NCI-H2107 treated with DMSO at 0.1 percent for 48 hours (cell line): ENCODE measurements around the gene JAKMIP1.

Experiments used
- DNase-seq: peaks from one replicate; lab custom pipeline; 2025; ENCODE audit not compliant: unreplicated experiment; lab: John Stamatoyannopoulos, UW

The JAKMIP1 gene

DNA sequence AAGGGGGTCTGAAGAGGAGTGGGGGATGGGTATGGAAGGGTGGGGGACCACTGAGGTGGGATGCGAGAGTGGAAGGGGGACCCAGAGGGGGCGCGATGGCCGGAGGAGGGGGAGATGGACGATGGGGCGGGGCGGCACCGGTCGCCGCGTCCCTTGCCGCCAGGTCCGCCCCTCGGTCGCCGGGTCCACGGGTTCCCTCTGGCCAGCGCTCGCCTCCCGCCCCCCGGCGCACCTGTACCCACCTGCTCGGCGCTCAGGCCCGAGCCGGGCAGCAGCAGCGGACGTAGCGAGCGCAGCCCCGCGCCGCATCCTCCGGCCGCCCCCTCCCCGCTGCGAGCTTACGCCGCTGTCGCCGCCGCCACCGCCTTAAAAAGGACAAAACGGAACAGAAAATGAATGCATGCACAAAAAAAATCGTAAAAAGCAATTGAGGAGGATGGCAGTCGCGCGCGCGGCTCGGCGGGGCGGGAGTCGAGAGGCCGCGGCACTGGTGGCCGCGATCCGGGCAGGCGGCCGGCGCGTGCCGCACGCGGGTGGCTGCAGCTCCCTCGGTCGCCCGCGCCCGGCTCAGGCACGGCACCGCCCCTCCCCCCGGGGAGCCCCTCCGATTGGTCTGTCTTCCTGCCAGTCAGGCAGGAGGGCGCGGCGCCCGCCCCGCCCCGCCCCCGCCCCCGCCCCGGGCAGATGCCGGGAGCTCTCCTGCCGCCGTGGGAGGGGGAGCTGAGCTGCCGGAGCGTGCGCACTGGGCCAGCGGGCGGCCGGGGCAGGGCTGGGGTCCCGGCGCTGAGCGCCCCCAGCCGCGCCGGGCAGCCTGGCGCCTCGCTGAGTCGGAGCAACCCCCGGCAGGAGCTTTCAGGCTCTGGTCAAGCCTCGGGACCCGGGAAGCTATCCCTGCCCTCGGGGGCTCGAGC is at the start of gene JAKMIP1:
JAKMIP1 (minus strand) TSS at position 539 of the 911 bp plus-strand sequence. CDS start 87,699 bp downstream, outside the sequence.
- DNase-seq: peak; percentile 7

DNA sequence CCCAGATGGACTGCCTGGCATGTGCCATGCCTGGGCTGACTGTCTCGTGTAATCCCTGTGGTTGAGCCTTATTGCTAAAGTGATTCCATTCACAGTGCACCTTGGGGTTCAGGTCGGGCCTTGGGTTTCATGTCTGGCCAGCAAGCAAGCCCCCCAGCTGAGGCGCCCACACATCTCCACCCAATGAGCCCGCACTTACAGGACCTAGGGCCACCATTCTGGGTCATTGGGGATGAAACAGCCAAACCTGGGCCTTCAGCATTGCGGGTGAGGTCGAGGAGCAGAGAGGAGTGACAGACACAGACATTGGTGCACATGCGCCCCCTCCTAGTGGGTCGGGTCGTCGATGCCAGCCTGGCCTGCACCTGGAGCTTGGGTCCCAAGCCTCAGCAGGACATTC is 48.0 kb upstream of the JAKMIP1 start:
- no peak for DNase-seq

DNA sequence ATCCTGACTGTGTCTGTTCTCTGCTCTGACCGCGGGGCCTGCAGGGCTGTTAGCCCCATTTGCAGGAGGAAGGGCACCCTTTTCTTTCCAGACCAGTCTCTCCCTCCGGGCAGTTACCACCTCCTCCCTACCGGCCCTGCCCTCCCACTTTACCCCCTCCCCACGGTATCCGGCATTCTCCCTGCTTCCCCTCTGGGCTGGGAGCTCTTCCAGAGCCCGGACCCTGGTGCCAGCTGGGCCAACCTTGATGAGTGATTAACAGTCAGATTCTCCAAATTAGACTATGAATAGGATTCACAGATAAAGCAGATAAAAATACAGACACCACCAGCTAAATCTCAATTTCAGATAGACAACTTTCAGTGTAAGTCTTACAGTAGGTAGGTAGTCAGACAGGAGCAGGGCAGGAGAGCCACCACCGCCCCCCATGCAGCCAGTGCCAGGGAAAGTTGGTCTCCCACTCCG is 45.9 kb upstream of the JAKMIP1 start:
- DNase-seq: no peak

DNA sequence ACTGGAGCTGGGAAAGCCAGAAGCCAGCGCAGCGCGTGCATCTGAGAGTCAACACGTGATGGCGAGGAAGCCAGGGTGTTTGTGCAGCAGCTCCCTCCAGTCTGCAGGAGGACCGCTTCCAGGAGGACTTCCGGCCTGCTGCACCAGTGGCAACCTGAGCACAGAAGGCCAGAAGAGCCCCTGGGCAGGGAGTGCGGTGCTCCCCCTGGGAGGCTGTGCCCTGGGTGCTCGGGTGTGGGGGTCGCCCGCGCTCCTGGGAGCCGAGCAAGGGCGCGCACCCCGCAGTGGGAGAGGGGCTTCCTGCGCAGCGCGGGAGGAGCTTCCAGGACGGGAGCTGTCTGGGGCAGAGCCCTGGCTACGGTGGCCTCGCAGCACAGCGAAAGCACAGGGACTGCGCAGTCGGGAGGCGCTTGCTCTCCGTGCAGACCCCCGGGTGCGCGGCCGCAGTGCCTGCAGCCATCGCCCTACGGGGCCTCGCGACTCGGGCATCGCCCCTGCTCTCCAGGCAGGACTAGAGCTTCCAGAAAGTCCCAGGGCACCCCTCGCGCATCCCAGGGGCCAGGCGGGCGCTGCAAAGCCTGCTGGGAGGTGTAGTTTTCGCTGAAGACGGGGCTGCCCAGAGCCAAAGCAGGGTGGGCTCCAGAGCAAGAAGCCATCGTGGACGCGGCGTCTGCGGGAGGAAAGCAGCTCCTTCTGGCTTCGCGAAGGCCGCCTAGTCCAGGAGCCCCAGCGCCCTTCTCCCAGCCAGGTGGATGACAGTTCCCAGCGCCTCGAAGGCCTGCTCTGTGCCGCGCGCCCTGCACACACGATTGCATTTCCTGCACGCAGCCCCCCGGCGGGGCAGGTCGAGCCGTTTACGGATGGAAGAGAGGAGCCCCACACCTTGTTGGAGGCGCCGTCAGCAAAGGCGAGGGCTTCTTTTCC is 45.2 kb upstream of the JAKMIP1 start:
- no peak for DNase-seq

DNA sequence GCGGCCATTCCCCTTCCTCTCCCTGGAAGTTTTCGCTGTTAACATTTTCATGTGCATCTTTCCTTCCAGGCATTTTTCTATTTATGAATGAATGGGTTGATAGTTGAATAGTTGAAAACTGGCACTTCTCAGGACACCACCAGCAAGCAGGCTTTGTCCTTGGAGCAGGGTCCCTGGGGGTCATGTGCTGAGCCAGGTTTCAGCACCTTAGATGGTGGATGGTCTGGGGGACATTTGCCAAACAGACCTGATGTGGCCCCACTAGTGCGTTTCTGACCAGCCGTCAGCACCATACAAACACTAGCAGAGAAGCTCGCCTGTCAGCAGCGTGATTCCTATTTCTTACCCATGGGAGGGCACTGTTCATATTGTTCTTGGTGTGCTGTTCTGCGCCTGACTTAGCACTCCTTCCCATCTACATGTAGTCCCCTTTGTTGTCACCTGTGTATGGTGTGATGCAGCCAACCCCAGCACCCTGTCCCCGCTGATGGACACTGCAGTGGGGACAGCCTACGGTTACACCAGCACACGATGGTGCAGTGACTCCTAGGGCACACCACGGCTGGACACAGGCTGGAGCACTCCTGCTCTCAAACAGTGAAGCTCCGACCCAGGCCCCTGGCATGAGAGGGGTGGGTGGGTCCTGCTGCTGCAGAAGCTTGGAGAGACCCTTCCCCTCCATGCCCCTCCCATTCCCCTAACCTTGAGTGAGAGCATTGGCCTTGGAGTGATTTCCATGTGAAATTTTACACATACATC is 42.1 kb upstream of the JAKMIP1 start:
- no peak for DNase-seq

DNA sequence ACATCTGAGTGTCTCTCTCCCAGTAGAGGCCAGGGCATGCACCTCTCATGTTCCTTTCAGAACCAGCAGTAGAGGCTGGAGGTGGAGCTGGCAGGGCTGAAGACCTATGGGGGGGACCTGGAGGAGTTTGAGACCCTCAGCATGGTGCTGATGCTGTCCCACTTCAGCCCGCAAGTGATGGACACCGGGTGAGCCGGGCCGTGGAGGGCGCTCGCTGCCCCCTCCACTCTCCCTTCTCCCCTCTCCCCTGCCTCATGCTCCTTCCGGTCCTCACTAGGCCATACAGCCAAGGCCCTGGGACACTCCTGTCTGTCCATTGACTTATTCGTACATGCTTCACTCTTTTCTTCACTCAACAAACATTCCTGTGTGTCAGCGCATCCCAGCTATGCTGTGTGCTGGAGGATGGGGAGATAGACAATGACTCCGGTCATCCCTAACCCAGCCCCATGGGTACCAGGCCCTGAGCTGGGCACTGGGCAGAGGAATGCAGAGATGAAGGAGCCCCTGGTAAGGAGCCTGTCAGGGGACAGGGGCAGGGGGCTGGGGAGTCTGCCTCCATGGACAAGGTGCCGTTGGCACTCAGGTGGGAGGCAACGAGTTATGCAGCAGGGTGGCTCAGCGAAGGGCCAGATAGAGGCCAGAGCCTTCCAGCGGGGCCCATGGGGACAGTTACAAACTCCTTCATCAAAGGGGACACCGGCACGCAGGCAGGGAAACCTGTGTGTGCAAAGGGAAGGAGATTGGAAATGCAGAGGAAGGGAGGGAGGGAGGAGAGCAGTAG is 40.9 kb upstream of the JAKMIP1 start:
- DNase-seq: no peak

DNA sequence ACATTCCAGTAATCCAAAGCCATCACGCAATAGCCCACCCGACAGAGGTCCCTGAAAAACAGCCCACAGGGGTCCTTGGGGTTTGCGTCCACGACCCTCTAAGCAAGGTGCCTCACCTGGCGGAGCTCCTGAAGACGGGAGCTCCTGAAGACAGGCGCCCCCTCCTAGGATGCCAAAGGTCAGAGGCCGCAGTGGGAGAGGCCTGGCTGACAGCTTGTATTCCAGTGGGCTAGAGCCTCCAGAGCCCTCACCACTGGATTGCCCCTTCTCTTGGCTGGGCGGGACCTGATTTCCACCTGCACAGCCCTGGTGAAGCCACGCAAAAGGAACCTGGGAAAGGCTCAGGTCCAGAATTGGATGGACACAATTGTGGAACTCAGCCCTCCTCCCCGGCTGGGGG is 39.6 kb upstream of the JAKMIP1 start:
- no peak for DNase-seq

DNA sequence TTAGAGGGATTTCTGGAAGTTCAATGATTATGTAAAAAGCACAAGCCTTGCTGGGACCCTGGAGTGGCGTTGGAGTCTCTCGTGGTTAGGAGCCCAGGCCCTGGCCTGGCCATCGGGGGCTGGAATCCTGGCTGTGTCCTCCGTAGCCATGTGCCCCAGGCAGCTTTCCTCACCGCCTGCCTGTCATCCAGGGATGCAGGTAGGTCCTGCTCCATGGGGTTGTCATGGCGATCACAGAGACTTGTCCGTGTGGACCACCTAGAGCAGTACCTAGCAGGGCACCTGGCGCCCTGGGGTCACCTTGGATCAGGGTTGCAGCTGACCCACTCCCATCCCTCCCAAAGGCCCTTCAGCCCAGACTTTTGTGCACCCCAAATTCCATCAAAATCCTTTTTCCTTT is 39.1 kb upstream of the JAKMIP1 start:
- DNase-seq: no peak

DNA sequence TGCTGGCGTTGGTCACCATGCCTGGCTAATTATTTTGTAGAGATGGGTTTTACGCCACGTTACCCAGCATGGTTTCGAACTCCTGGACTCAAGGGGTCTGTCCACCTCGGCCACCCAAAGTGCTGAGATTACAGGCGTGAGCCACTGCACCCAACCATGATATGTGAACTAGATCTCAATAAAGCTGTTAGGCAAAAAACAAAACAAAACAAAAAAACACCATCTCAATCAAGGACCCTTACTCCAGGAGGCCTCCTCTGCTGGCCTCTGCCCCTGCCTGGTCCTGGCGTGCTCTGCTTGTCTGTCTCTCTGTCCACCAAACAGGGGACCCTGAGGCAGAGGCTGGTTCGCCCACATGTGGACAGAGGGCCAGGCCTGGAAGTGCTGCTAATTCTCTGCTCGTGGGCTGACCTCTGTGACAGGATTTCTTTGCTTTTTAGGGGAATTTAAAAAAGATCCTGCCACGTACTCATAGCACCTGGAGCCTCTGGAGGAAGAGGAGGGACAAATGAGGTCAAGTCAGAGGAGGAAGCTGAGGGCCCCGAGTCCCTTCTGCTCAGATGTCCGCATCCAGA is 36.6 kb upstream of the JAKMIP1 start:
- DNase-seq: no peak

DNA sequence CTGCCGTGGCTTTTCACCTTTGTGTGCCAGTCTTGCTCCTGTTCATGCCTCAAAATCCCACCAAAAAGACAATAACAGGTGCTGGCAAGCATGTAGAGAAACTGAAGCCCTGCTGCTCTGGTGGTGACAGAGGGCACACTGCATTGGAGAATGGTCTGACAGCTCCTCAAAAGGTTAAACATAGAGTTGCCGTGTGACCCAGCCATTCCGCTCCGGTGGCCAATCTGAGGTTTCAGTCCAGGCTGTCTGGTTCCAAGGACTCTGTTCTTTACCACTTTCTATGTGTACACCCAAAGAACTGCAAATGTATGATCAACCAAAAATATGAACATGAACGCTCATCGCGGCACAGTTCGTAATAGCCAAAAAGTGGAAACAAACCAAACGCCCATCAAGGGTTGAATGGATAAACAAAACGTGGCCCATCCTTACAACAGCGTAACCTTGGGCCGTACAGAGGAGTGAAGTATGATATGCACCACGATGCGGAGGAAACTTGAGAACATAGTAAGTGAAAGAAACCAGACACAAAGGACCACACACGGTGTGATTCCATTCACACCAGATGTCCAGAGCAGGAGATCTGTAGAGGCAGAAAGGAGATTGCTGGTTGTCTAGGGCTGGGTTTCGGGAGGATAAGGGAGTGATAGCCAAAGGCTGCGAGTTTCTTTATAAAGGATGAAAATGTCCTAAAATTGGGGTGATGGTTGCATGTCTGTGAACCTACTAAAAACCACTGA is 35.7 kb upstream of the JAKMIP1 start:
- DNase-seq: no peak

DNA sequence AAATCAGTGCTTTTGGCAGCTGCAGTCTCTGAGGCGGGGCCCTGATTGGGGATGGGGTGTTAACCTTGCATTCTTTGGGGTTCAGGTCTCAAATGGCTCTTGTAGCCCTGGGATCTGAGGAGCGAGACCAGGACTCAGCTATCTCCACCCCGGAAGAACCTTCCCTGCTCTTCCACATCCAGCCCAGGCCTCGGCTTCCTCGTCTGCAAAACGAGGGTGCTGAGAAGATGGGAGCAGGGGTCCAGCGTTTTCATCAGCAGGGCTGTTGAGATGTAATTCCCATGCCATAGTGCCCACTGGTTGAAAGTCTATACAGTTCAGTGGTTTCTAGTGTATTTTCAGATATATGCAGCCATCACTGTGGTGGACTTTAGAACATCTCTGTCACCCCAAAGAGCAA is 34.7 kb upstream of the JAKMIP1 start:
- DNase-seq: no peak

DNA sequence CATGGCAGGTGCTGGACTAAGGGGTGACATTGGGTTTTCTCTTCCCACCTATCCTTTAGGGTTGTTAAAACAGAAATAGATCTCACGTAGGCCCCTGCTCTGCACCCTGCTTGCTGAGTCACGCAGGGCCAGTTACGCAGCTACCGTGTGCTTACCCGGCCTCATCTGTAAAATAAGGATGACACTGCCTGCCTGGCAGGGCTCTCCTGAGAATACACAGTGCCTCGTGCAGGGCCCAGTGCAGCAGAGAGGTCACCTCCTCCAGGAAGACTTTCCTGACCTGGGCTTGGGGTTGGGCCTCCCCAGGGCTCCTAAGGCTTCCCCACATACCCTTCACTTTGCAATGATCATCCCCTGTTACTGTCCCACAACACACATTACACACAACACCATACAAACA is 33.6 kb upstream of the JAKMIP1 start:
- no peak for DNase-seq

DNA sequence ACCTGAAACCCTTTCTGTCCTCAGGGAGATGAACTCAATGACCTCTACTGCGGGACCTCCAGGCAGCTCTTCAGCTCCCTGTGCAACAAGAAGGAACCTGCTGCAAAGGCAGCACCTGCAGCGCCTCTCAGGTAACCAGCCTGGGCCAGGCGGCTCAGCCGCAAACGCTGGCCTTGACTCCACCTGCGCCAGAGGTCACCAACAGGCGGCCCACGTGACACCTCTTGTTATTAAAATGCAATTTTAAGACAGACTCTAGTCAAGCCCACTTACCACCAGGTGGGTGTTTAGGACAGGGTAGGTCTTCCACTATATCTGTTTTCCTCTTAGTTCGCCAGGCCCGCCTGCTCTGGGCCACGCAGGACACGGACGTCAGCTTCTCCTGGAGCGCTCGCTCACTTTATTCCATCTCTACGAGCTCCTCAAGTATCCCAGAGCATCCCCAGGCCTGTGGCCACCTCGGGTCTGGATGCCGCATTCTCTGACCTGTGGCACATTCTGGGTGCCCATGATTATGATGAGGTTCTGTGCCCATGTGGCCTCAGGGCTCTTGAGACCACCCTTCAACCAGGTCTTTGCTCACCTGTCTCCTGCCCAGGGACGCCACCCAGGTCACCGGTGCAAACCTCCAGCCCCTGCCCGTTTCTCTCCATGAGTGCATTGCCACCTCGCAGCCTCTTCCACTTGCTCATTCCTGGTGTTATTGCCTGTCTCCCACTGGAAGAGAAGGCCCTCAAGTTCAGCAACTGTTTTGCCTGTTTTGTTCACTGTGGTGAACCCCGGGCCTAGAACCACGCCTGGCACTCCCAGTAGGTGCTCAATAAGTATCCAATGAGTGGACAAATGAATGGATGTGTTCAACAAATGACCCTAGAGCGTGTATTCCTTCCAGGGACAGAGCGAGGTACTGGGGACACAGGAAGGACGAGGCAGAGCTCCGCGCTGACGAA is 32.8 kb upstream of the JAKMIP1 start:
- no peak for DNase-seq

DNA sequence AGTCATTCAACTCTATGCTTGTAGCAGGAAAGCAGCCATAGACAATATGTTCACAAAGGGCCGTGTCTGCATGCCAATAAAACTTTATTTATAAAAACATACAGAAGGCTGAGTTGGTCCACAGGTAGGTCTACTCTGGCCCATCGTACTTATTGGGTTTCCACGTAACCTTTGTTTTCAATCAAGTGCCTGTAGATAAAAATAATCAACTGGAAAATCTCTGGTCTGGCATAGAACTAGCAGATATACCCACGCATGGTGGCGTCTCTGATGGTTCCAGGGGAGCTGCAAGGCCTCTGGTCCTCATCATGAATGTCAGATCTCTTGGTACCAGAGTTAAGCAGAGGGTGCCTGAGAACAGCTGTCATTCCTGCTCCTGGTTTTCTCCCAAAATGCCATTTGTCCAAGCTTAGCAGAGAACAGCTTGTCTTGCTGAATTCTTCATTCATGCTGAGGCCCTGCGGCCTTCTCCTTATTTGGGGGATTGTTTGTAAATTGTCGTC is 31.4 kb upstream of the JAKMIP1 start:
- no peak for DNase-seq

DNA sequence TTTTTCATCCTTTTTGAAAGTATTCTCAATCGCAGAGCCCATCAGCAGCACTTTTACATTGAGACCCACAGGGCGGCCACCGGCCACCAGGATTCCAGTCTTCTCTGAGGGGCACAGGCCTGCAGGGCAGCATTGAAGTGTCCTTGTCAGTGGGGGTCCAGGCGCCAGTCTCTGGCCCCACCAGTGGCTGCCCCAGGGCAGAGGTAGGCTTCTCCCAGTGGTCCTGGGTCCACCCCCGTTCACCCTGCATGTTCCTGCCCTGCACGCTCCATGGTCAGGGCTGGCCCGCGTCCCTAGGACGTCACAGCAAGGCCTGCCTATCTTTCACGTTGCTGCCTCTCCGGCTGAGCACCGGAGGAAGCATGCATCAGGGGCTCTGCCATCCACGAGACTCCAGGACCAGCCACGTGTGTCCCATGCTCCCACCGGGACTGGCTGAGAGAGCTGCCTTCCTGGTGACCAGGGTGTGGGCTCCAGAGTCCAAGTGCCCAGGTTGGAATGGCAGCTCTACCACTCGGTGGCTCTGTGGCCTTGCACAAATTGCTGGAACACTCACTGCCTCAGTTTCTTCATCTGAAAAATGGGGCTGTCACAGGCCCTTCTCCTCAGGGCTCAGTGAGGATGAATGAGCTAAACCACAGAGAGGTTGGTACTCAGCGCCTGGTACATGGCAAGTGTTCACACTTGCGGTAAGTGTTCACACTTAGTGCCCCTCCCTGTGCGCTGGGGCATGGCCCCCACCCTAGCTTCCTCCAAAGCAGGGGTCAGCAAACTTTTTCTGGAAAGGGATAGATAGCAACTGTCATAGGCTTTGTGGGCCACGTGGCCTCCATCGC is 30.7 kb upstream of the JAKMIP1 start:
- DNase-seq: no peak

DNA sequence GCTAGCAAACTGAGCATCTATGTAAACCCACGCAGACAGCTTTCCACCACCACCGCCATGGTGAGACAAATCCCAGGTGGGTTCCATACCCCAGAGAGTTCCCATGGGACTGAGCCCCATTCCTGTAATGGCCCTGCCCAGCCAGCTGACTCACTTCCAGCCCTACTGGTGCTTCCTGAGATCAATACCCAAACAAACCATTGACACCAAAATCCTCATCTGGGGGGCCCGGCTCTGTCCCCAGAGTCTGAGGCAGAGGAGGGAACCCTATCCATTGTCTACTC is 30.1 kb upstream of the JAKMIP1 start:
- DNase-seq: no peak
